SU-DHL-6 (cell line): ENCODE results near the gene DYNC1H1.
"Not testable (repeated sequence)": the region's sequence is repeated elsewhere in the genome, so short reads cannot be mapped to it uniquely, and the experiment has no call there.

Experiments used
- H2AFZ ChIP-seq: fragments of 200-600 bp; sonication (generic); 2 replicates; pipeline ENCODE4 v1.6.1; 2014; ENCODE audit warnings: low read depth, mild to moderate bottlenecking, moderate library complexity, mixed read lengths, antibody characterized with exemption, low read length; ENCODE audit not compliant: severe bottlenecking
- H3F3A ChIP-seq: fragments of 200-600 bp; shearing (Covaris generic); 2 replicates; pipeline ENCODE4 v1.6.0; 2016; ENCODE audit warnings: antibody characterized with exemption, mild to moderate bottlenecking; ENCODE audit not compliant: insufficient read depth
- H3K27ac ChIP-seq: fragments of 200-600 bp; sonication (generic); 2 replicates; pipeline ENCODE4 v1.5.1; 2016; ENCODE audit warnings: low read depth, mild to moderate bottlenecking, low read length, moderate library complexity, mixed read lengths
- H3K27me3 ChIP-seq: fragments of 200-600 bp; sonication (generic), shearing (Covaris generic); 2 replicates; pipeline ENCODE4 v1.6.0; 2014; ENCODE audit warnings: mild to moderate bottlenecking, low read length
- H3K36me3 ChIP-seq: fragments of 200-600 bp; sonication (generic); 2 replicates; pipeline ENCODE4 v1.6.1; 2014; ENCODE audit warnings: mild to moderate bottlenecking, low read length, mixed read lengths
- H3K4me2 ChIP-seq: fragments of 300-600, 200-600 bp; shearing (Covaris generic), sonication (generic); 2 replicates; pipeline ENCODE4 v1.6.0; 2014; ENCODE audit warnings: low read length, low read depth, mild to moderate bottlenecking; ENCODE audit not compliant: poor library complexity, severe bottlenecking
- H3K4me3 ChIP-seq: fragments of 200-600 bp; sonication (generic); 2 replicates; pipeline ENCODE4 v1.5.1; 2014; ENCODE audit warnings: antibody characterized with exemption, low read length, mild to moderate bottlenecking, mixed read lengths; ENCODE audit not compliant: insufficient read depth, poor library complexity, severe bottlenecking
- H3K79me2 ChIP-seq: fragments of 200-600 bp; sonication (generic); 2 replicates; pipeline ENCODE4 v1.6.1; 2014; ENCODE audit warnings: mild to moderate bottlenecking, low read length, moderate library complexity; ENCODE audit not compliant: insufficient read depth
- H3K9ac ChIP-seq: fragments of 200-600 bp; sonication (generic); 2 replicates; pipeline ENCODE4 v1.7.0; 2014; ENCODE audit warnings: mild to moderate bottlenecking, low read length
- H3K9me2 ChIP-seq: fragments of 200-600 bp; sonication (generic); replicated peaks from 2 replicates; pipeline ENCODE4 v1.6.1; 2014; ENCODE audit warnings: low read length; ENCODE audit not compliant: insufficient read depth
- H3K9me3 ChIP-seq: fragments of 200-600 bp; sonication (generic); 2 replicates; pipeline ENCODE4 v1.6.1; 2014; ENCODE audit warnings: low read length, mixed read lengths; ENCODE audit not compliant: insufficient read depth
- H4K20me1 ChIP-seq: fragments of 200-600 bp; sonication (generic); 2 replicates; pipeline ENCODE4 v1.6.1; 2014; ENCODE audit warnings: low read depth, mild to moderate bottlenecking, antibody characterized with exemption, low read length, moderate library complexity, mixed read lengths
- EZH2phosphoT487 ChIP-seq: fragments of 200-600 bp; sonication (generic), shearing (Covaris generic); conservative IDR thresholded peaks from 2 replicates; pipeline ENCODE4 v1.6.1; 2018; ENCODE audit warnings: mild to moderate bottlenecking, antibody characterized with exemption, low read length, moderate library complexity, mixed read lengths
- TF ChIP-seq, protein P1 (sequence below): fragments of 200-600 bp; sonication (generic); IDR thresholded peaks from one replicate; pipeline ENCODE4 v1.5.1; 2017; ENCODE audit warnings: antibody characterized with exemption, mild to moderate bottlenecking, low read length, moderate library complexity; ENCODE audit not compliant: insufficient read depth, poor library complexity, severe bottlenecking

The DYNC1H1 gene

DNA sequence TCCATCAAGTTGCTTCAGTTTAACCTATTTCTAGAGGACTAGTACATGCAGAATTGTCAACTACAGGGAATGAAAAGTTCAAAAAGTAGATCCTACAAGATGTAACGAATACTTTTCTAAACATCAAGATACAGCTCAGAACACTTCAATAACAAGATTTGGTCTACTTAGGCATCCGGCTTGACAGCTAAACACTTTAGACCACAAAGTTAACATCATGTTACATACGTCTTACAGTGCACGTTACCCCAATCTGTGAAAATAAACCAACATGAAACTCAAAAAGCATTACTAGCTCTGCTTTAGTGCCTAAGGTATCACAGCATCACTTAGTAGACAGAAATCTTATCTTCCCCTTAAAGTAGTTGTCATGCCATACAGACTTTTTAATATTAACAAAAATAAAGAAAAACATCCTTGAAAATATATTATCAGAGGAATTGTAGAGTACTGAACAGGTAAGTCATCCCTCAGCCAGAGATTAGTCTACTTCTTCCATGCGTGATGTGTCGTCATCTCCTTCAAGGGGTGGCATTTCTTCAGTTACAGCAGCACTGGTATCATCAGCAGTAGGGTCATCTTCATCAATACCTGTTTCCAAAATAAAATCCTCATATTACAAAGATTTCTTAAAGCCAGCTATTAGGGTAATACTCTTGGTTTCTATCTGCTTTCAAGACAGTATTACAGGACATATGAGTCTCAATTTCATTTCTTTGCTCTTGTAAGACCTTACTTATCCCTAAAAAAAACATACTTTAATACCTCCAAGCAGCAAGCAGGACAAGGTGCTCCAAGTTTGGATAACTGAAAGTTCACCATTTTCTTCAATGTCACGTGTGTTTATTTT is 117.1 kb downstream of the DYNC1H1 start:
- H4K20me1 ChIP-seq: peaks cover 28% of the 10 kb centered on the region; the same call in 1 of the 2 replicates
- H3K4me2 ChIP-seq: no peak overlapping the region
- peaks cover 37% of the 10 kb centered on the region for H3K79me2 ChIP-seq
- no peak overlapping the region for H2AFZ ChIP-seq
- no peaks in the 10 kb centered on the region for H3K9me3 ChIP-seq
- H3F3A ChIP-seq: peaks cover 65% of the 10 kb centered on the region
- TF ChIP-seq EZH2phosphoT487: no peak
- TF ChIP-seq, protein P1, sequence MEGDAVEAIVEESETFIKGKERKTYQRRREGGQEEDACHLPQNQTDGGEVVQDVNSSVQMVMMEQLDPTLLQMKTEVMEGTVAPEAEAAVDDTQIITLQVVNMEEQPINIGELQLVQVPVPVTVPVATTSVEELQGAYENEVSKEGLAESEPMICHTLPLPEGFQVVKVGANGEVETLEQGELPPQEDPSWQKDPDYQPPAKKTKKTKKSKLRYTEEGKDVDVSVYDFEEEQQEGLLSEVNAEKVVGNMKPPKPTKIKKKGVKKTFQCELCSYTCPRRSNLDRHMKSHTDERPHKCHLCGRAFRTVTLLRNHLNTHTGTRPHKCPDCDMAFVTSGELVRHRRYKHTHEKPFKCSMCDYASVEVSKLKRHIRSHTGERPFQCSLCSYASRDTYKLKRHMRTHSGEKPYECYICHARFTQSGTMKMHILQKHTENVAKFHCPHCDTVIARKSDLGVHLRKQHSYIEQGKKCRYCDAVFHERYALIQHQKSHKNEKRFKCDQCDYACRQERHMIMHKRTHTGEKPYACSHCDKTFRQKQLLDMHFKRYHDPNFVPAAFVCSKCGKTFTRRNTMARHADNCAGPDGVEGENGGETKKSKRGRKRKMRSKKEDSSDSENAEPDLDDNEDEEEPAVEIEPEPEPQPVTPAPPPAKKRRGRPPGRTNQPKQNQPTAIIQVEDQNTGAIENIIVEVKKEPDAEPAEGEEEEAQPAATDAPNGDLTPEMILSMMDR: no peak
- no peak overlapping the region for H3K9ac ChIP-seq
- no peaks in the 10 kb centered on the region for H3K9me2 ChIP-seq
- peaks cover 63% of the 10 kb centered on the region for H3K36me3 ChIP-seq
- no peak overlapping the region for H3K4me3 ChIP-seq
- H3K27me3 ChIP-seq: no peaks in the 10 kb centered on the region
- H3K27ac ChIP-seq: no peak overlapping the region

DNA sequence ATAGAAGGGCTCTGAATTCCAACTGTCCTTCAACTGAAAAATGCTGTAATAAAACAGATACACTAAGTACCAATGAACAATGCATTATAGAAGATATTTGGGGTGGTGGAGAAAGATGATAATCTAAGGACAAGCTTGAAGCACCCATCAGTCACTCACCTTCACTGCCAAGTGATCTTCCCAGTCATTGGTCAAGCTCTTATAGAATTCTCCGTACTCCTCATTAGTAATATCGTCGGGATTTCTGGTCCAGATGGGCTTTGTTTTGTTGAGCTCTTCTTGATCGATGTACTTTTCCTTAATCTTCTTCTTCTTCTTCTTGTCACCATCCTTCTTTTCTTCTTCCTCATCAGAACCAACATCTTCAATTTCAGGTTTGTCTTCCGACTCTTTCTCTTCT is 120.1 kb downstream of the DYNC1H1 start:
- H3K27ac ChIP-seq, H3K9me3 ChIP-seq, H3K9me2 ChIP-seq, H3K9ac ChIP-seq, H3K4me3 ChIP-seq, H3K27me3 ChIP-seq, H2AFZ ChIP-seq: not testable (repeated sequence)
- peaks cover 53% of the 10 kb centered on the region for H3F3A ChIP-seq
- H3K4me2 ChIP-seq: peak overlapping the region; percentile 97
- H3K79me2 ChIP-seq: peaks cover 41% of the 10 kb centered on the region
- H3K36me3 ChIP-seq: peaks cover 61% of the 10 kb centered on the region
- H4K20me1 ChIP-seq: peaks cover 28% of the 10 kb centered on the region; the same call in 1 of the 2 replicates

DNA sequence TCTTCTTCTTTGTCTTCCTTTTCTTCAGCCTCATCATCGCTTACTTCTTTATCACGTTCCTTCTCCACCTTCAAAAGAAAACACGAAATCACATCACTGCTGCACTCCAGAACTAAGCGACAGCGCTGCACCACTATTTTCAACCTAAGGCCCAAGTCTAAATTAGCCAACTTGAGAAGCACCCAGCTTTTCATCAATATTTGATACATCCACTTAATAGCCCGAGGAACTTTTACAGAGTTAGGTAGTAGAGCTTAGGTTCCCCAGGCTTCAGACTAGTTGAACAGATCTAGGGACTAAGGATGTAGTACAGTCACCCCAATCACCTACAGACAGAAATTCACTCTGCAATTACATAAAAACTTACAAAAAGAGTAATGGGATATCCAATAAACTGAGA is 120.6 kb downstream of the DYNC1H1 start:
- no peaks in the 10 kb centered on the region for H3K9me3 ChIP-seq
- H4K20me1 ChIP-seq: peaks cover 28% of the 10 kb centered on the region; the same call in 1 of the 2 replicates
- H3K79me2 ChIP-seq: peaks cover 41% of the 10 kb centered on the region
- no peak overlapping the region for H3K27ac ChIP-seq
- peaks cover 57% of the 10 kb centered on the region for H3K36me3 ChIP-seq
- H2AFZ ChIP-seq: no peak overlapping the region
- H3K4me3 ChIP-seq: no peak overlapping the region
- peak overlapping the region; percentile 97 for H3K4me2 ChIP-seq
- peaks cover 49% of the 10 kb centered on the region for H3F3A ChIP-seq
- no peaks in the 10 kb centered on the region for H3K9me2 ChIP-seq
- H3K27me3 ChIP-seq: no peaks in the 10 kb centered on the region
- TF ChIP-seq, protein P1: no peak
- TF ChIP-seq EZH2phosphoT487: no peak
- no peak overlapping the region for H3K9ac ChIP-seq

DNA sequence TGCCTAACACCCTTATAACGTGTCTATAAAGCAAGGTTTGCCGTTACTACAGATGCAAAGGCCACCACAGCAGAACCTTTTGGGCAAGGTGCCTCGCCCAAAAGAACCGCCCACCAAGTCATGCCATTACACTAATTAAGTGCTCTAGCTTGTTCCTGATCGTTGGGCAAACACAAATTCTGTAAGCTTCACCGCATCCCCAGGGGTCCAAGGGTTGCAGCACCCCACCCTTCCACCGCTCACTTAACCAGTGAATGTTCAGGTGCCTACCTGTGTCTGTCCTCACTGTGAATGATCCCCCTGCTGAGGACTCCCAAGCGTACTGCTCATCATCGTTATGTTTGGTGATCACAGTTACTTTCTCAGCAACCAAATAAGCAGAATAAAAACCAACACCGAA is 121.1 kb downstream of the DYNC1H1 start:
- peak overlapping the region; percentile 90 for H3K9ac ChIP-seq
- H4K20me1 ChIP-seq: peaks cover 28% of the 10 kb centered on the region; the same call in 1 of the 2 replicates
- no peak overlapping the region for H2AFZ ChIP-seq
- peaks cover 41% of the 10 kb centered on the region for H3K79me2 ChIP-seq
- no peaks in the 10 kb centered on the region for H3K9me2 ChIP-seq
- no peaks in the 10 kb centered on the region for H3K9me3 ChIP-seq
- H3K36me3 ChIP-seq: peaks cover 51% of the 10 kb centered on the region
- peaks cover 44% of the 10 kb centered on the region for H3F3A ChIP-seq
- H3K4me2 ChIP-seq: peak overlapping the region; percentile 97
- H3K27ac ChIP-seq: no peak overlapping the region
- H3K4me3 ChIP-seq: peak overlapping the region; percentile 99
- H3K27me3 ChIP-seq: no peaks in the 10 kb centered on the region
- TF ChIP-seq, protein P1: no peak
- no peak for TF ChIP-seq EZH2phosphoT487
